Hepatocyte (in vitro differentiated cells): ENCODE measurements around the gene ESAM. TPM values are rescaled to one million over a fixed set of nuclear protein-coding genes. Genes with fewer than 3 reads are reported as not detected.

ENCODE experiments used
- DNase-seq: peaks from one replicate; pipeline ENCODE4 v3.0.0-alpha.2; 2016; ENCODE audit warnings: low spot score
- H2AFZ ChIP-seq: fragments of 200-600 bp; sonication (generic); 2 replicates; pipeline ENCODE4 v1.6.0; 2016; ENCODE audit warnings: antibody characterized with exemption, mild to moderate bottlenecking
- H3K27ac ChIP-seq: fragments of 200-600 bp; sonication (generic); 2 replicates; pipeline ENCODE4 v1.5.1; 2016; ENCODE audit warnings: mild to moderate bottlenecking
- H3K27me3 ChIP-seq: fragments of 200-600 bp; sonication (generic); 2 replicates; pipeline ENCODE4 v1.6.1; 2016
- H3K36me3 ChIP-seq: fragments of 200-600 bp; sonication (generic); replicated peaks from 2 replicates; pipeline ENCODE4 v1.5.1; 2016; ENCODE audit warnings: low read depth; ENCODE audit not compliant: insufficient read depth
- H3K4me1 ChIP-seq: fragments of 200-600 bp; sonication (generic); 2 replicates; pipeline ENCODE4 v1.5.1; 2016; ENCODE audit warnings: mild to moderate bottlenecking, moderate library complexity; ENCODE audit not compliant: insufficient read depth
- H3K4me2 ChIP-seq: fragments of 200-600 bp; sonication (generic); 2 replicates; pipeline ENCODE4 v1.6.0; 2016
- H3K4me3 ChIP-seq: fragments of 200-600 bp; sonication (generic); 2 replicates; pipeline ENCODE4 v1.5.1; 2016; ENCODE audit warnings: mild to moderate bottlenecking
- H3K79me2 ChIP-seq: fragments of 200-600 bp; sonication (generic); 2 replicates; pipeline ENCODE4 v1.6.0; 2017; ENCODE audit warnings: mild to moderate bottlenecking
- H3K9me2 ChIP-seq: fragments of 200-600 bp; sonication (generic); replicated peaks from 2 replicates; pipeline ENCODE4 v1.6.0; 2017; ENCODE audit warnings: mild to moderate bottlenecking; ENCODE audit not compliant: insufficient read depth
- H3K9me3 ChIP-seq: fragments of 200-600 bp; sonication (generic); 2 replicates; pipeline ENCODE4 v1.5.1; 2016; ENCODE audit warnings: low read depth, mild to moderate bottlenecking
- H4K20me1 ChIP-seq: fragments of 200-600 bp; sonication (generic); 2 replicates; pipeline ENCODE4 v1.6.0; 2016; ENCODE audit warnings: mild to moderate bottlenecking; ENCODE audit not compliant: insufficient read depth, poor library complexity, severe bottlenecking
- CTCF ChIP-seq: fragments of 200-600 bp; sonication (generic); IDR thresholded peaks from 2 replicates; pipeline ENCODE4 v1.5.1; 2016; ENCODE audit warnings: antibody characterized with exemption, mild to moderate bottlenecking; ENCODE audit not compliant: poor library complexity
- EZH2 ChIP-seq: fragments of 200-600 bp; sonication (generic); IDR thresholded peaks from 2 replicates; pipeline ENCODE4 v1.6.1; 2016; ENCODE audit warnings: antibody characterized with exemption, mild to moderate bottlenecking, borderline replicate concordance
- EZH2phosphoT487 ChIP-seq: fragments of 200-600 bp; sonication (generic); IDR thresholded peaks from one replicate; pipeline ENCODE4 v1.6.1; 2018; ENCODE audit warnings: antibody characterized with exemption, mild to moderate bottlenecking, low read depth, moderate library complexity; ENCODE audit not compliant: unreplicated experiment, severe bottlenecking
- WGBS: methylation state at CpG from one replicate; pipeline ENCODE4 v1.1.6; 2016; ENCODE audit warnings: low lambda C conversion rate; ENCODE audit errors: missing lambda C conversion rate; 5-methylcytosine and 5-hydroxymethylcytosine counted together
- polyA plus RNA-seq: library from polyadenylated mRNA; unstranded; fragments of >200 nt; fragmentation: Nextera tagmentation; extraction: Ambion mirVana; gene quantifications from 2 replicates; pipeline ENCODE4 v1.2.1, GENCODE V29; 2016
- total RNA-seq: library from RNA; depleted of rRNA; stranded (reverse); fragments of >200 nt; gene quantifications from 2 replicates; pipeline ENCODE4 v1.2.3, GENCODE V29; 2014

ESAM gene
- total and polyA plus RNA-seq, 2 experiments from 2014 or later = 3.6 to 3.9 TPM

- TF ChIP-seq EZH2phosphoT487 (no peak), CTCF (no peak), EZH2 (no peak)
- Histone ChIP-seq H3K27ac (no peak overlapping the region), H3K9me3 (no peaks in the 10 kb centered on the region), H3K4me2 (no peak overlapping the region), H4K20me1 (peaks cover 94% of the 10 kb centered on the region), H2AFZ (no peak overlapping the region), H3K9me2 (no peaks in the 10 kb centered on the region), H3K27me3 (no peaks in the 10 kb centered on the region), H3K36me3 (no peaks in the 10 kb centered on the region), H3K4me3 (no peak overlapping the region), H3K4me1 (no peaks in the 10 kb centered on the region), H3K79me2 (peaks cover 100% of the 10 kb centered on the region)
- over 99% methylated on average over 4 of the region's 4 CpGs for WGBS
- DNase-seq = no peak
These were observed 29.7 kb upstream of the ESAM start for GRCh38 chr11:124791626-124792341.

GRCh38 chr11:124788521-124788920 lies 26.4 kb upstream of the ESAM start:
- Histone ChIP-seq H3K36me3 (no peaks in the 10 kb centered on the region), H3K4me1 (no peaks in the 10 kb centered on the region), H3K79me2 (peaks cover 97% of the 10 kb centered on the region), H3K9me2 (no peaks in the 10 kb centered on the region), H3K9me3 (no peaks in the 10 kb centered on the region), H4K20me1 (peaks cover 89% of the 10 kb centered on the region), H2AFZ (no peak overlapping the region), H3K27ac (no peak overlapping the region), H3K4me3 (no peak overlapping the region), H3K4me2 (no peak overlapping the region), H3K27me3 (no peaks in the 10 kb centered on the region)
- no peak for DNase-seq
- TF ChIP-seq CTCF = no peak
- TF ChIP-seq EZH2phosphoT487 = no peak
- no peak for TF ChIP-seq EZH2

GRCh38 chr11:124784051-124784450 lies 22.0 kb upstream of the ESAM start:
- peaks cover 83% of the 10 kb centered on the region for H3K79me2 ChIP-seq

More at GRCh38 chr11:124784051-124784450, 22.0 kb upstream of the ESAM start:
- Histone ChIP-seq H3K4me3 (no peak overlapping the region), H3K27ac (no peak overlapping the region), H3K4me2 (no peak overlapping the region), H3K36me3 (no peaks in the 10 kb centered on the region), H4K20me1 (peaks cover 61% of the 10 kb centered on the region), H3K9me3 (no peaks in the 10 kb centered on the region), H3K27me3 (no peaks in the 10 kb centered on the region), H3K4me1 (no peaks in the 10 kb centered on the region), H2AFZ (no peak overlapping the region), H3K9me2 (no peaks in the 10 kb centered on the region)
- DNase-seq = no peak
- no peak for TF ChIP-seq CTCF
- no peak for TF ChIP-seq EZH2phosphoT487
- WGBS = 90% methylated on average over 2 of the region's 2 CpGs
